K562 (cell line): Measurements from ENCODE around the gene SAP25. TPM values are rescaled to one million over a fixed set of nuclear protein-coding genes. Genes with fewer than 3 reads are reported as not detected.

ENCODE experiments used
- ELF4 ChIP-seq: fragments of 450-650 bp; formaldehyde crosslinking; IDR thresholded peaks from 2 replicates; pipeline ENCODE4 v1.4.0; 2022; ENCODE audit warnings: missing genetic modification characterization
- HCFC1 ChIP-seq: IDR thresholded peaks from 2 replicates; pipeline ENCODE4 v1.6.1; 2012; ENCODE audit warnings: low read depth, low read length, improper control_type of control experiment
- JUN ChIP-seq, 2 experiments: sonication (generic) in 1 of 2; formaldehyde crosslinking in 1 of 2; IDR thresholded peaks; 2 replicates each; pipeline versions ENCODE4 v1.6.1 to v1.8.0; 2012 to 2022; ENCODE audit warnings: borderline replicate concordance in 2 of 2, mild to moderate bottlenecking in 2 of 2, improper control_type of control experiment in 1 of 2, low read depth in 1 of 2, low read length in 1 of 2, missing genetic modification reagents in 1 of 2
- JUND ChIP-seq, 2 experiments: IDR thresholded peaks; 2 replicates in 1 of 2; 3 replicates in 1 of 2; pipeline ENCODE4 v1.6.1; 2011; ENCODE audit warnings: borderline replicate concordance in 2 of 2, low read depth in 2 of 2, low read length in 2 of 2, improper control_type of control experiment in 1 of 2, missing biosample characterization in 1 of 2, missing genetic modification characterization in 1 of 2, missing genetic modification reagents in 1 of 2
- KAT2B ChIP-seq: IDR thresholded peaks from one replicate; pipeline ENCODE4 v1.6.1; 2012; ENCODE audit warnings: low read depth, mild to moderate bottlenecking, control low read depth, inconsistent platforms, low read length, moderate library complexity
- KLF6 ChIP-seq: fragments of 250-450 bp; sonication (Bioruptor Pico); IDR thresholded peaks from 2 replicates; pipeline ENCODE4 v1.4.0; 2020; ENCODE audit warnings: mild to moderate bottlenecking, moderate library complexity, borderline replicate concordance
- MAFF ChIP-seq: IDR thresholded peaks from 2 replicates; pipeline ENCODE4 v1.6.1; 2012; ENCODE audit warnings: low read length, improper control_type of control experiment
- NONO ChIP-seq, 2 experiments: fragments of 200-400 bp in 1 of 2; fragments of 450-650 bp in 1 of 2; formaldehyde crosslinking in 1 of 2; IDR thresholded peaks; 2 replicates each; pipeline ENCODE4 v1.6.1; 2017; ENCODE audit warnings: low read depth in 2 of 2, mild to moderate bottlenecking in 2 of 2, moderate library complexity in 2 of 2, low read length in 1 of 2
- PRPF4 ChIP-seq: fragments of 200-400 bp; formaldehyde crosslinking; IDR thresholded peaks from one replicate; pipeline ENCODE4 v1.6.1; 2017; ENCODE audit warnings: low read length, low read depth, mild to moderate bottlenecking; ENCODE audit not compliant: insufficient read depth, poor library complexity, severe bottlenecking
- RAD51 ChIP-seq: fragments of 450-650 bp; IDR thresholded peaks from 2 replicates; pipeline ENCODE4 v1.7.1; 2016; ENCODE audit warnings: low read depth, mild to moderate bottlenecking, borderline replicate concordance
- SP1 ChIP-seq: sonication (generic); formaldehyde crosslinking; IDR thresholded peaks from 2 replicates; pipeline ENCODE4 v1.8.1; 2022; ENCODE audit warnings: mild to moderate bottlenecking, missing genetic modification reagents
- SUPT5H ChIP-seq: fragments of 450-650 bp; IDR thresholded peaks from 2 replicates; pipeline ENCODE4 v1.6.1; 2016
- TCF3 ChIP-seq: sonication (generic); formaldehyde crosslinking; IDR thresholded peaks from 2 replicates; pipeline ENCODE4 v1.4.0; 2020; ENCODE audit warnings: mild to moderate bottlenecking, missing genetic modification reagents
- XRCC3 ChIP-seq: fragments of 450-650 bp; IDR thresholded peaks from 2 replicates; pipeline ENCODE4 v1.6.1; 2017; ENCODE audit warnings: mild to moderate bottlenecking, moderate library complexity
- ZFX ChIP-seq: sonication (generic); formaldehyde crosslinking; IDR thresholded peaks from 2 replicates; pipeline ENCODE4 v1.8.0; 2022; ENCODE audit warnings: mild to moderate bottlenecking, missing genetic modification reagents, moderate library complexity
- ZNF197 ChIP-seq: fragments of 200-800 bp; sonication (Bioruptor generic); IDR thresholded peaks from 2 replicates; pipeline ENCODE4 v1.6.1; 2016; ENCODE audit warnings: low read depth, missing genetic modification characterization, missing compliant biosample characterization
- polyA plus RNA-seq, 8 experiments: library from polyadenylated mRNA; depleted of rRNA in 4 of 8; stranded (reverse) in 5 of 8; unstranded in 3 of 8; fragments of >200 nt; fragmentation: Nextera tagmentation in 2 of 8; fragmentation: Illumina TruSeq in 1 of 8; extraction: Ambion mirVana in 2 of 8; extraction: Trizol in 1 of 8; gene quantifications; 2 replicates each; pipeline versions ENCODE4 v1.2.1 to v1.2.3, GENCODE V29; 2011 to 2014; ENCODE audit warnings: inconsistent platforms in 1 of 8, missing spikeins in 1 of 8
- total RNA-seq, 7 experiments: library from RNA; depleted of rRNA in 6 of 7; stranded (reverse); fragments of >200 nt in 6 of 7; fragmentation: Illumina TruSeq in 2 of 7; extraction: Trizol in 2 of 7; gene quantifications; 2 replicates each; pipeline versions ENCODE4 v1.2.1 to v1.2.3, GENCODE V29; 2011 to 2021; ENCODE audit warnings: low replicate concordance in 1 of 7
- TF ChIP-seq, protein P1 (sequence below): fragments of 450-650 bp; formaldehyde crosslinking; IDR thresholded peaks from 2 replicates; pipeline ENCODE4 v1.4.0; 2020; ENCODE audit warnings: mild to moderate bottlenecking, moderate library complexity
- TF ChIP-seq, protein P2 (sequence below): sonication (generic); formaldehyde crosslinking; IDR thresholded peaks from 2 replicates; pipeline ENCODE4 v1.8.1; 2023; ENCODE audit warnings: mild to moderate bottlenecking, missing genetic modification reagents
- TF ChIP-seq, protein P3 (sequence below): fragments of 450-650 bp; formaldehyde crosslinking; conservative IDR thresholded peaks from 2 replicates; pipeline ENCODE4 v1.4.0; 2022; ENCODE audit warnings: mild to moderate bottlenecking, missing genetic modification characterization
- TF ChIP-seq, protein P4 (sequence below): fragments of 200-400 bp; formaldehyde crosslinking; IDR thresholded peaks from 2 replicates; pipeline ENCODE4 v1.6.1; 2017; ENCODE audit warnings: mild to moderate bottlenecking, low read depth, low read length, moderate library complexity

Gene SAP25
- total and polyA plus RNA-seq, 9 of the 15 experiments (the other 6 are each of a cell fraction or from before 2014, with no cell fraction given), result 0.13 to 5.3 (median 0.78) TPM; not detected in 1

DNA sequence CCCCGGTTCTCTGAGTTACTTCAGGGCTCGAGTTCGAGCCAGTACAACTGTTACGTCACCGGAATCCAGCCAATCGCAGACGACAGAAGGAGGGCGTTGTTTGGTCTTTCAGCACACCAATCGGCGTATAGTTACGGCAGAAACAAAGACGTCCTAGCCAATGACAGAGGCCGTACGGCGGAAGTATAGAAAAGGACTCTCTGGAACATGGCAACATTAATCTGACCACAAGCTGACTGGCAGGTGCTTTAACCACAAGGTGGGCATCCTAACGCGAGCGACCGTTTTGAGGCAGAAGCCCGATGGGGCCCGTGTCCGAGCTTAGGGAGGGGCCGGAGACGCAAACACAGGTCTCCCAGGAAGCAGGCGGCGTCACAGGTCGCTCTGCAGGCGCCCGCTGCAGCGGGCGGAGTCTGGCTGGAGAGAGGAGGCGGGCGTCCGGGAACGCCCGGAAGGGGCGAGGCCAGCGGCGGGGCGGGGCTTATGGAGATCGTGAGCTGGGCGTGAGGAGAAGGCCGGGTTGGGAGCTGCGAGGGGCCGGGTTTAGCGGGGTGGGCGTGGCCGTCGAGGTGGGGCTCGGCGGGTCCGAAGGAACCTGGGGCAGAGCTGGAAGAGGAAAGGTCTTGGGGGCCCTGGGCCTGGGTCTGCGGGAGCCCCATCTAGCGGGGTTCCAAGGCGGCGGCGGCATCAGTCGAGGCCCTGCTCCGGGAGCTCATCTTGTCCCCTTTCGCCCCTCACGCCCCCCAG lies 38.5 kb upstream of the SAP25 start, which contains the start of gene MOSPD3 (continued):
- TF ChIP-seq, protein P1, sequence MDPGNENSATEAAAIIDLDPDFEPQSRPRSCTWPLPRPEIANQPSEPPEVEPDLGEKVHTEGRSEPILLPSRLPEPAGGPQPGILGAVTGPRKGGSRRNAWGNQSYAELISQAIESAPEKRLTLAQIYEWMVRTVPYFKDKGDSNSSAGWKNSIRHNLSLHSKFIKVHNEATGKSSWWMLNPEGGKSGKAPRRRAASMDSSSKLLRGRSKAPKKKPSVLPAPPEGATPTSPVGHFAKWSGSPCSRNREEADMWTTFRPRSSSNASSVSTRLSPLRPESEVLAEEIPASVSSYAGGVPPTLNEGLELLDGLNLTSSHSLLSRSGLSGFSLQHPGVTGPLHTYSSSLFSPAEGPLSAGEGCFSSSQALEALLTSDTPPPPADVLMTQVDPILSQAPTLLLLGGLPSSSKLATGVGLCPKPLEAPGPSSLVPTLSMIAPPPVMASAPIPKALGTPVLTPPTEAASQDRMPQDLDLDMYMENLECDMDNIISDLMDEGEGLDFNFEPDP (CRISPR knock-in tag), result peak; percentile 61; the same call in 1 of the 2 replicates
- TF ChIP-seq NONO (IDR thresholded peaks at IDR 0.05; ENCODE audit: low read depth in 2 of 2, low read length in 1 of 2) (no peak), ZNF197 (CRISPR knock-in tag) (peak; percentile 45; the same call in 1 of the 2 replicates), SP1 (CRISPR knock-in tag) (peak; percentile 89), RAD51 (no peak), JUN (IDR thresholded peaks at IDR 0.05; ENCODE audit: borderline replicate concordance, low read depth, low read length) (peak; percentile 62; the same call in 1 of the 2 replicates), JUN (CRISPR knock-in tag; IDR thresholded peaks at IDR 0.05; ENCODE audit: borderline replicate concordance) (no peak), SUPT5H (peak; percentile 93), XRCC3 (no peak), PRPF4 (no peak), MAFF (no peak), KAT2B (no peak), JUND (IDR thresholded peaks at IDR 0.05; ENCODE audit: borderline replicate concordance, low read depth, low read length) (peak; percentile 62), JUND (tag; IDR thresholded peaks at IDR 0.05; ENCODE audit: borderline replicate concordance, low read depth, low read length) (peak; percentile 47; the same call in 1 of the 3 replicates), KLF6 (no peak), ELF4 (0 out of 2 replicates have a peak, but pooled peaks have one; percentile 47), ZFX (peak; percentile 60), TCF3 (CRISPR knock-in tag) (no peak), HCFC1 (peak; percentile 41)
- TF ChIP-seq, protein P2, sequence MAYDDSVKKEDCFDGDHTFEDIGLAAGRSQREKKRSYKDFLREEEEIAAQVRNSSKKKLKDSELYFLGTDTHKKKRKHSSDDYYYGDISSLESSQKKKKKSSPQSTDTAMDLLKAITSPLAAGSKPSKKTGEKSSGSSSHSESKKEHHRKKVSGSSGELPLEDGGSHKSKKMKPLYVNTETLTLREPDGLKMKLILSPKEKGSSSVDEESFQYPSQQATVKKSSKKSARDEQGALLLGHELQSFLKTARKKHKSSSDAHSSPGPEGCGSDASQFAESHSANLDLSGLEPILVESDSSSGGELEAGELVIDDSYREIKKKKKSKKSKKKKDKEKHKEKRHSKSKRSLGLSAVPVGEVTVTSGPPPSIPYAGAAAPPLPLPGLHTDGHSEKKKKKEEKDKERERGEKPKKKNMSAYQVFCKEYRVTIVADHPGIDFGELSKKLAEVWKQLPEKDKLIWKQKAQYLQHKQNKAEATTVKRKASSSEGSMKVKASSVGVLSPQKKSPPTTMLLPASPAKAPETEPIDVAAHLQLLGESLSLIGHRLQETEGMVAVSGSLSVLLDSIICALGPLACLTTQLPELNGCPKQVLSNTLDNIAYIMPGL, result no peak
- TF ChIP-seq, protein P3, sequence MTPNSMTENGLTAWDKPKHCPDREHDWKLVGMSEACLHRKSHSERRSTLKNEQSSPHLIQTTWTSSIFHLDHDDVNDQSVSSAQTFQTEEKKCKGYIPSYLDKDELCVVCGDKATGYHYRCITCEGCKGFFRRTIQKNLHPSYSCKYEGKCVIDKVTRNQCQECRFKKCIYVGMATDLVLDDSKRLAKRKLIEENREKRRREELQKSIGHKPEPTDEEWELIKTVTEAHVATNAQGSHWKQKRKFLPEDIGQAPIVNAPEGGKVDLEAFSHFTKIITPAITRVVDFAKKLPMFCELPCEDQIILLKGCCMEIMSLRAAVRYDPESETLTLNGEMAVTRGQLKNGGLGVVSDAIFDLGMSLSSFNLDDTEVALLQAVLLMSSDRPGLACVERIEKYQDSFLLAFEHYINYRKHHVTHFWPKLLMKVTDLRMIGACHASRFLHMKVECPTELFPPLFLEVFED (CRISPR knock-in tag), result no peak
- TF ChIP-seq, protein P4, sequence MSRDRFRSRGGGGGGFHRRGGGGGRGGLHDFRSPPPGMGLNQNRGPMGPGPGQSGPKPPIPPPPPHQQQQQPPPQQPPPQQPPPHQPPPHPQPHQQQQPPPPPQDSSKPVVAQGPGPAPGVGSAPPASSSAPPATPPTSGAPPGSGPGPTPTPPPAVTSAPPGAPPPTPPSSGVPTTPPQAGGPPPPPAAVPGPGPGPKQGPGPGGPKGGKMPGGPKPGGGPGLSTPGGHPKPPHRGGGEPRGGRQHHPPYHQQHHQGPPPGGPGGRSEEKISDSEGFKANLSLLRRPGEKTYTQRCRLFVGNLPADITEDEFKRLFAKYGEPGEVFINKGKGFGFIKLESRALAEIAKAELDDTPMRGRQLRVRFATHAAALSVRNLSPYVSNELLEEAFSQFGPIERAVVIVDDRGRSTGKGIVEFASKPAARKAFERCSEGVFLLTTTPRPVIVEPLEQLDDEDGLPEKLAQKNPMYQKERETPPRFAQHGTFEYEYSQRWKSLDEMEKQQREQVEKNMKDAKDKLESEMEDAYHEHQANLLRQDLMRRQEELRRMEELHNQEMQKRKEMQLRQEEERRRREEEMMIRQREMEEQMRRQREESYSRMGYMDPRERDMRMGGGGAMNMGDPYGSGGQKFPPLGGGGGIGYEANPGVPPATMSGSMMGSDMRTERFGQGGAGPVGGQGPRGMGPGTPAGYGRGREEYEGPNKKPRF, result no peak
